WTC11 (cell line): ENCODE data around the gene ETV2. TPM values are rescaled to one million over a fixed set of nuclear protein-coding genes. Genes with fewer than 3 reads are reported as not detected.
"Not testable (repeated sequence)": the region's sequence is repeated elsewhere in the genome, so short reads cannot be mapped to it uniquely, and the experiment has no call there.

Source experiments
- ATAC-seq: fragments of 200-7000 bp; cut with Tn5 transposase; 2 replicates; pipeline ENCODE4 v1.10.0; 2021; ENCODE audit warnings: mild to moderate bottlenecking, moderate library complexity
- CTCF ChIA-PET: fragments of 300-600 bp; sonication (Branson Sonifier 250); formaldehyde crosslinking; loops from one replicate; lab custom pipeline; 2021; ENCODE audit warnings: antibody characterized with exemption; lab: Charles Lee
- POLR2A ChIA-PET: fragments of 350-600 bp; sonication (Branson Sonifier 250); formaldehyde crosslinking; loops from one replicate; lab custom pipeline; 2021; ENCODE audit warnings: antibody characterized with exemption; lab: Charles Lee
- DNase-seq: peaks from one replicate; pipeline ENCODE4 v3.0.0; 2021; ENCODE audit warnings: low spot score
- H3K27ac Mint-ChIP-seq: 2 replicates; pipeline ENCODE4 v1.8.0; 2021; ENCODE audit warnings: mixed read lengths
- H3K27me3 Mint-ChIP-seq: 2 replicates; pipeline ENCODE4 v1.8.0; 2021; ENCODE audit warnings: low read depth, mild to moderate bottlenecking, moderate library complexity, mixed read lengths
- H3K36me3 Mint-ChIP-seq: 2 replicates; pipeline ENCODE4 v1.8.0; 2021; ENCODE audit warnings: mixed read lengths
- H3K4me1 Mint-ChIP-seq: 2 replicates; pipeline ENCODE4 v1.8.0; 2022; ENCODE audit warnings: mixed read lengths
- H3K4me3 Mint-ChIP-seq: 2 replicates; pipeline ENCODE4 v1.8.0; 2021; ENCODE audit warnings: mild to moderate bottlenecking, moderate library complexity, mixed read lengths
- H3K9me3 Mint-ChIP-seq: 2 replicates; pipeline ENCODE4 v1.8.0; 2021; ENCODE audit warnings: mixed read lengths
- ATF2 ChIP-seq: sonication (generic); formaldehyde crosslinking; IDR thresholded peaks from 2 replicates; pipeline ENCODE4 v1.8.1; 2022; ENCODE audit warnings: low read depth, missing genetic modification reagents, borderline replicate concordance
- ATF3 ChIP-seq: sonication (generic); formaldehyde crosslinking; conservative IDR thresholded peaks from 2 replicates; pipeline ENCODE4 v1.8.1; 2022; ENCODE audit warnings: mild to moderate bottlenecking, missing genetic modification reagents
- CTCF ChIP-seq: fragments of 200-600 bp; IDR thresholded peaks from 2 replicates; pipeline ENCODE4 v1.8.0; 2022; ENCODE audit warnings: antibody characterized with exemption
- FOXP1 ChIP-seq: sonication (generic); formaldehyde crosslinking; IDR thresholded peaks from 2 replicates; pipeline ENCODE4 v1.8.0; 2022; ENCODE audit warnings: missing genetic modification reagents, mild to moderate bottlenecking, moderate library complexity, borderline replicate concordance
- GRHL2 ChIP-seq: fragments of 250-450 bp; sonication (Bioruptor Pico); IDR thresholded peaks from 2 replicates; pipeline ENCODE4 v1.8.0; 2022; ENCODE audit warnings: mild to moderate bottlenecking, moderate library complexity; ENCODE audit not compliant: insufficient replicate concordance, severe bottlenecking
- PRDM15 ChIP-seq: sonication (generic); formaldehyde crosslinking; IDR thresholded peaks from 2 replicates; pipeline ENCODE4 v1.8.0; 2022; ENCODE audit warnings: missing genetic modification reagents
- SMAD3 ChIP-seq: sonication (generic); formaldehyde crosslinking; IDR thresholded peaks from 2 replicates; pipeline ENCODE4 v1.8.0; 2022; ENCODE audit warnings: missing genetic modification reagents, mild to moderate bottlenecking, borderline replicate concordance
- SMAD4 ChIP-seq: sonication (generic); formaldehyde crosslinking; IDR thresholded peaks from 2 replicates; pipeline ENCODE4 v1.8.0; 2022; ENCODE audit warnings: mild to moderate bottlenecking, missing genetic modification reagents
- STAT6 ChIP-seq: sonication (generic); formaldehyde crosslinking; conservative IDR thresholded peaks from 2 replicates; pipeline ENCODE4 v1.8.1; 2023; ENCODE audit warnings: mild to moderate bottlenecking, low read depth, missing genetic modification reagents, moderate library complexity
- ZNF121 ChIP-seq: sonication (generic); formaldehyde crosslinking; IDR thresholded peaks from 2 replicates; pipeline ENCODE4 v1.8.0; 2023; ENCODE audit warnings: missing genetic modification reagents
- ZNF138 ChIP-seq: sonication (generic); formaldehyde crosslinking; conservative IDR thresholded peaks from 2 replicates; pipeline ENCODE4 v1.8.1; 2022; ENCODE audit warnings: mild to moderate bottlenecking, moderate library complexity, missing genetic modification reagents
- ZNF219 ChIP-seq: sonication (generic); formaldehyde crosslinking; IDR thresholded peaks from 2 replicates; pipeline ENCODE4 v1.8.0; 2023; ENCODE audit warnings: missing genetic modification reagents, mild to moderate bottlenecking, borderline replicate concordance
- ZNF425 ChIP-seq: fragments of 250-450 bp; sonication (Bioruptor Pico); conservative IDR thresholded peaks from 2 replicates; pipeline ENCODE4 v1.9.0; 2021; ENCODE audit warnings: mild to moderate bottlenecking
- ZNF671 ChIP-seq: fragments of 250-450 bp; sonication (Bioruptor Pico); IDR thresholded peaks from 2 replicates; pipeline ENCODE4 v1.8.0; 2021; ENCODE audit warnings: mild to moderate bottlenecking
- total RNA-seq: library from RNA; stranded (reverse); gene quantifications from 3 replicates; pipeline ENCODE4 v1.2.3, GENCODE V29; 2021

The ETV2 gene
- total RNA-seq, 1 experiment from 2014 or later, result 1.7 TPM

GRCh38 chr19:35601971-35602370, 39.6 kb upstream of the ETV2 start:
- Mint-ChIP-seq H3K27ac (no peak overlapping the region), H3K4me1 (peaks cover 3% of the 10 kb centered on the region; the same call in 1 of the 2 replicates), H3K27me3 (peaks cover 36% of the 10 kb centered on the region), H3K36me3 (peaks cover under 1% of the 10 kb centered on the region; the same call in 1 of the 2 replicates), H3K4me3 (no peak overlapping the region), H3K9me3 (peaks cover 11% of the 10 kb centered on the region)
- ChIA-PET POLR2A (no interaction called here), CTCF (interaction anchor here (1.8 to 2.2 kb wide), 2 partner anchors 9 to 44 kb away, joined by 8 read pairs; no protein-coding TSS in a partner anchor)
- no peak for ATAC-seq
- no peak for DNase-seq
- TF ChIP-seq FOXP1 (CRISPR knock-in tag) (no peak), ZNF671 (CRISPR knock-in tag) (no peak), ATF2 (CRISPR knock-in tag) (no peak), CTCF (no peak), SMAD4 (CRISPR knock-in tag) (no peak), ATF3 (CRISPR knock-in tag) (no peak), SMAD3 (CRISPR knock-in tag) (no peak)

- not testable (repeated sequence) for ATAC-seq, H3K4me3 Mint-ChIP-seq, DNase-seq, H3K4me1 Mint-ChIP-seq
- Mint-ChIP-seq H3K27ac (0 out of 2 replicates have a peak overlapping the region, but pooled peaks have one; percentile 14), H3K27me3 (peaks cover 33% of the 10 kb centered on the region), H3K9me3 (peaks cover 26% of the 10 kb centered on the region), H3K36me3 (peaks cover 15% of the 10 kb centered on the region)
- ChIA-PET POLR2A (interaction anchor here (1.1 kb wide), 1 partner anchor 13 kb away, joined by 3 read pairs; no protein-coding TSS in a partner anchor), CTCF (interaction anchor here (0.9 to 1.2 kb wide), 2 partner anchors 12 to 94 kb away, joined by 3 read pairs; no protein-coding TSS in a partner anchor)
These were observed 37.1 kb upstream of the ETV2 start for GRCh38 chr19:35604436-35604835.

GRCh38 chr19:35607170-35607569, 34.4 kb upstream of the ETV2 start:
- POLR2A ChIA-PET, DNase-seq, H3K4me3 Mint-ChIP-seq, CTCF ChIA-PET, H3K4me1 Mint-ChIP-seq, H3K27ac Mint-ChIP-seq, ATAC-seq: not testable (repeated sequence)
- H3K36me3 Mint-ChIP-seq, result peaks cover 15% of the 10 kb centered on the region
- H3K27me3 Mint-ChIP-seq, result peaks cover 42% of the 10 kb centered on the region
- H3K9me3 Mint-ChIP-seq, result peaks cover 26% of the 10 kb centered on the region

GRCh38 chr19:35607661-35608060, 33.9 kb upstream of the ETV2 start:
- ATAC-seq (no peak), DNase-seq (no peak)
- Mint-ChIP-seq H3K27ac (no peak overlapping the region), H3K4me3 (no peak overlapping the region), H3K9me3 (peaks cover 26% of the 10 kb centered on the region), H3K27me3 (peaks cover 41% of the 10 kb centered on the region), H3K36me3 (peaks cover 15% of the 10 kb centered on the region), H3K4me1 (peaks cover 3% of the 10 kb centered on the region; the same call in 1 of the 2 replicates)
- POLR2A ChIA-PET, result no interaction called here
- CTCF ChIA-PET, result no interaction called here
- TF ChIP-seq ZNF121 (CRISPR knock-in tag) (no peak), STAT6 (CRISPR knock-in tag) (no peak), ZNF425 (CRISPR knock-in tag) (no peak), PRDM15 (CRISPR knock-in tag) (no peak), ZNF219 (CRISPR knock-in tag) (no peak), ZNF138 (no peak), GRHL2 (CRISPR knock-in tag) (no peak)
